GM06990 (cell line): ENCODE results near the gene CCDC157.

Source experiments
- DNase-seq: peaks from one replicate; pipeline ENCODE4 v3.0.0-alpha.2; 2011; ENCODE audit not compliant: insufficient read length; ENCODE audit errors: extremely low read depth
- H3K27me3 ChIP-seq: replicated peaks from 2 replicates; pipeline ENCODE4 v1.6.0; 2011; ENCODE audit warnings: low read length; ENCODE audit not compliant: control insufficient read depth, insufficient read depth
- H3K36me3 ChIP-seq: 2 replicates; pipeline ENCODE4 v1.5.1; 2011; ENCODE audit warnings: low read length; ENCODE audit not compliant: control insufficient read depth, insufficient read depth
- H3K4me3 ChIP-seq: replicated peaks from 2 replicates; pipeline ENCODE4 v1.5.1; 2011; ENCODE audit warnings: low read depth, mild to moderate bottlenecking, control low read depth, low read length
- TF ChIP-seq, protein P1 (sequence below): IDR thresholded peaks from 2 replicates; pipeline ENCODE4 v1.5.1; 2011; ENCODE audit warnings: low read length, control low read depth, mild to moderate bottlenecking, inconsistent platforms; ENCODE audit not compliant: insufficient read depth, poor library complexity, severe bottlenecking

CCDC157 gene

DNA sequence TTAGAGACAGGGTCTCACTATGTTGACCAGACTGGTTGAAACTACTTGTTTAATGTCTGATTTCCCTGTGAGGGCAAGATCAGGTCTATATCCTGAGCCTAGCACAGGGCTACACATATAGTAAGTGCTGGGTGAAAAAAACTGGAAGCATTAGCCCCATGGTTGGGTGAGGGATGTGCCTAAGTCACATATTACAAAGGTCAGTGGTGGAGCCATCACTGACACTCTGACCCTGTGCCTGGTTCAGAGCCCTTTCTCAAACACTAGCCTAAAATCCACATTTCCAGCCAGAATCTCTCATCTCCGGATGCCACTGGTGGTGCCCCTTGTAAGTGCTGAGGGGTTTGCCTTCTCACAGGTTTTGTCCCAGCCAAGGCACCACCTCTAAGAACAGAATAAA, 39.0 kb upstream of the CCDC157 start:
- H3K36me3 ChIP-seq, result peaks cover 10% of the 10 kb centered on the region
- TF ChIP-seq, protein P1, sequence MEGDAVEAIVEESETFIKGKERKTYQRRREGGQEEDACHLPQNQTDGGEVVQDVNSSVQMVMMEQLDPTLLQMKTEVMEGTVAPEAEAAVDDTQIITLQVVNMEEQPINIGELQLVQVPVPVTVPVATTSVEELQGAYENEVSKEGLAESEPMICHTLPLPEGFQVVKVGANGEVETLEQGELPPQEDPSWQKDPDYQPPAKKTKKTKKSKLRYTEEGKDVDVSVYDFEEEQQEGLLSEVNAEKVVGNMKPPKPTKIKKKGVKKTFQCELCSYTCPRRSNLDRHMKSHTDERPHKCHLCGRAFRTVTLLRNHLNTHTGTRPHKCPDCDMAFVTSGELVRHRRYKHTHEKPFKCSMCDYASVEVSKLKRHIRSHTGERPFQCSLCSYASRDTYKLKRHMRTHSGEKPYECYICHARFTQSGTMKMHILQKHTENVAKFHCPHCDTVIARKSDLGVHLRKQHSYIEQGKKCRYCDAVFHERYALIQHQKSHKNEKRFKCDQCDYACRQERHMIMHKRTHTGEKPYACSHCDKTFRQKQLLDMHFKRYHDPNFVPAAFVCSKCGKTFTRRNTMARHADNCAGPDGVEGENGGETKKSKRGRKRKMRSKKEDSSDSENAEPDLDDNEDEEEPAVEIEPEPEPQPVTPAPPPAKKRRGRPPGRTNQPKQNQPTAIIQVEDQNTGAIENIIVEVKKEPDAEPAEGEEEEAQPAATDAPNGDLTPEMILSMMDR, result no peak
- H3K4me3 ChIP-seq, result no peak overlapping the region
- no peaks in the 10 kb centered on the region for H3K27me3 ChIP-seq
- DNase-seq, result no peak

DNA sequence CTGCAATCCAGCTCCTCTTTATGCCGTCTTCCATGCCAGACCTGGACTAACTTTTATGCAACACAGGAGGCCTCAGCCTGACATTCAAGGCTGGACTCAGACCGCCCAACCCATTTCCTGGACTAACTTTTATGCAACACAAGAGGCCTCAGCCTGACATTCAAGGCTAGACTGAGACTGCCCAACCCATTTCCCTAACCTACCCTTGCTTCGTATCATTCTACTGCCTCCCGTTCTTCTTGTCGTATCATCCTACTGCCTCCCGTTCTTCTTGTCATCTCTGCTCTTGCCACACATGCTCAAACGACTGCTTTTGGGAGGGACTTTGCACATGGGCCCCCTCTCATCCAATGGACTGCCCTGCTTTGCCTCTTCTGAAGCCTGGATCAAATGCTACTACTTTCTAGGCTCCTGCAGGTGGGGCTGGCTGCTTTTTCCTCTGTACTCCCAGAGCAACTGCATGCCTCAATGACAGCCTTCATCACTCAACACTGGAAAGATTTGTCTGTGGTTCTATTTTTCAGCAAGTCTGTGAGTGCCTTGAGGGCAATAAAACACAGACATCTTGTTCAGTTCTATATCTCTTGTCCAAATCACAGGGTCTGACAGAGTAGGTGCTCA, 37.9 kb upstream of the CCDC157 start:
- TF ChIP-seq, protein P1, result no peak
- peaks cover 10% of the 10 kb centered on the region for H3K36me3 ChIP-seq
- H3K27me3 ChIP-seq, result no peaks in the 10 kb centered on the region
- no peak overlapping the region for H3K4me3 ChIP-seq
- no peak for DNase-seq

DNA sequence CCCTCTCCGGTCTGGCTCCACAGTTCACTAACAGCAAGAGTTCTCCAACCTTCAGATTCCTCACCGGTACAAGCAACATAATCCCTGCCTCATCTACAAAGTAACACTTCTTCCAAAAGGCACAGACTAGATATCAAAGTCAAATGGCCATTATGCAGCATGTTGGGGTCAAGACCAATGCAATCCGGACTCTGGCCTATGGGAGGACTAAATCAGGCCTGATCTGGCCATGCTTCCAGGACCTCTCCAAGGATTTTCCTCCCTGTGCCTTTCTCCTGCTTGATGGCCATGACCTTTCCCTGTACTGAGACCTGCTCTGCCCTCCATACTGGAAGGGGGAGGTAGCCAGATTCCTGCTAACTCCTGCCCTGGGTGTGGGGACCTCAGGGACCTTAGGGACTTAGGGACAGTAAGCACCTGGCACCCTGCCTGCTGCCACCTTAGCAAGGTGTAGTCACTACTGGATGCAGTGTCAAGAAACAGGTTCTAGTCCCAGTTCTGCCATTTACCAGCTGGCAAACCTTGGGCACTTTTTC, 36.7 kb upstream of the CCDC157 start:
- H3K27me3 ChIP-seq, result no peaks in the 10 kb centered on the region
- peaks cover 12% of the 10 kb centered on the region for H3K36me3 ChIP-seq
- TF ChIP-seq, protein P1, result no peak
- DNase-seq, result no peak
- no peak overlapping the region for H3K4me3 ChIP-seq

DNA sequence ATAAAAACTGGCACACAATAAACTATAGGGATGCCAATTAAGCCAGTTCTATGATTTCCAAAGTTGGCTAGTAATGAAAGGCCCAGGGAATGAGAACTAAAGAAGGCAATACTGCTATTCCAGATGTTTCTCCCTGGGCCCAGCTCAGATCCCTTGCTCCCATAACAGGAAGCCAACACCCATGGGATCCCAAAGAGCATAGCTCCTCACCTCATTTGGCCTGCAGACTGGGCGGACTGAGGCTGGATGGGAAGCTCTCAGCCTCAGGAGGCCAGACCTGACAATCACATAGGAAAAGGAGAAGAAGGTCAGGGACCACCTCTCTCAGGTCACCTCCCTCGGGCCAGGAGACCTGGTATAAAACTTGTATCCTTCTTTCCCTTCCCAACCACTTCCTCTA, 35.3 kb upstream of the CCDC157 start:
- TF ChIP-seq, protein P1, result no peak
- peaks cover 12% of the 10 kb centered on the region for H3K36me3 ChIP-seq
- H3K4me3 ChIP-seq, result no peak overlapping the region
- no peaks in the 10 kb centered on the region for H3K27me3 ChIP-seq
- no peak for DNase-seq

DNA sequence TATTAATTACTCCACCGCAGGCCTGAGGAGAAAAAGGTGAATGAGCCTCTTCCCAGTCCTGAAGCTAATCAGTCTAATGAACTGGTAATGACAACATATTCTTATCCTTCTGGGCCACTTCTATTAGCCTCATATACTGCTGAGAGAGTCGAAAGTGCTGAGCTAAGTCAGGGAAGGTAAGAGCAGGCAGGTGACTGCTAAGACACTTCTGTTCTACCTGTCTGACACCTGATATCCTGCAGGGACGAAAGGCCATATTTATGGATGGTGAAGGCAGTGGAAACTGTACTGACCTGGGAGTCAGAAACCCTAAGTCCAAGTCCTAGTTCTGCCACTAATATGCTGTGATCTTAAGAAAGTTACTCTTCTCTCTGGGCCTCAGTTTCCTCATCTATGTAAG, 33.6 kb upstream of the CCDC157 start:
- Histone ChIP-seq H3K36me3 (peaks cover 10% of the 10 kb centered on the region), H3K27me3 (no peaks in the 10 kb centered on the region)
- no peak for DNase-seq

More for the DNA sequence above, 33.6 kb upstream of the CCDC157 start:
- TF ChIP-seq, protein P1, result no peak
- no peak overlapping the region for H3K4me3 ChIP-seq
